Measurements from ENCODE around the gene CDK17. TPM values are rescaled to one million over a fixed set of nuclear protein-coding genes. Genes with fewer than 3 reads are reported as not detected.

The CDK17 gene
- total and polyA plus RNA-seq, 2 of the 8 experiments (the other 6 are each of a cell fraction or from before 2014, with no cell fraction given), result 5.8 to 20.0 TPM

DNA sequence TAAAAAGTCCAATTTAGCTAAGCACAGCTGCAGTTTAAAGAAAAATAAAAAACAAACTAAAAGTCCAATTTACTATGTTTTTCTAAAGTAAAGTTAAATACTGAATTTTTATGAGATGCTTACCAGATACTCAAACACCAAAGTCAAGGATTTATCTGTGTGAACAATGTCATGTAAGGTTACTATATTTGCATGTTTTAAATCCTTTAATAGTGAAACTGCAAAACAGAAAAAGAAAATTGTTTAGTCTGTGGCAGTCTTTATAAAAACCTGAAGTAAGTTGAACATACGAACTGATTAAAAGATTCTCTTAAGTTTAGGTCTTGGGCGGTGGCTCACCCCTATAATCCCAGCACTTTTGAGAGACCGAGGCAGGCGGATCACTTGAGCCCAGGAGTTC is 102.7 kb downstream of the CDK17 start (continued):
- TF ChIP-seq, protein P1, sequence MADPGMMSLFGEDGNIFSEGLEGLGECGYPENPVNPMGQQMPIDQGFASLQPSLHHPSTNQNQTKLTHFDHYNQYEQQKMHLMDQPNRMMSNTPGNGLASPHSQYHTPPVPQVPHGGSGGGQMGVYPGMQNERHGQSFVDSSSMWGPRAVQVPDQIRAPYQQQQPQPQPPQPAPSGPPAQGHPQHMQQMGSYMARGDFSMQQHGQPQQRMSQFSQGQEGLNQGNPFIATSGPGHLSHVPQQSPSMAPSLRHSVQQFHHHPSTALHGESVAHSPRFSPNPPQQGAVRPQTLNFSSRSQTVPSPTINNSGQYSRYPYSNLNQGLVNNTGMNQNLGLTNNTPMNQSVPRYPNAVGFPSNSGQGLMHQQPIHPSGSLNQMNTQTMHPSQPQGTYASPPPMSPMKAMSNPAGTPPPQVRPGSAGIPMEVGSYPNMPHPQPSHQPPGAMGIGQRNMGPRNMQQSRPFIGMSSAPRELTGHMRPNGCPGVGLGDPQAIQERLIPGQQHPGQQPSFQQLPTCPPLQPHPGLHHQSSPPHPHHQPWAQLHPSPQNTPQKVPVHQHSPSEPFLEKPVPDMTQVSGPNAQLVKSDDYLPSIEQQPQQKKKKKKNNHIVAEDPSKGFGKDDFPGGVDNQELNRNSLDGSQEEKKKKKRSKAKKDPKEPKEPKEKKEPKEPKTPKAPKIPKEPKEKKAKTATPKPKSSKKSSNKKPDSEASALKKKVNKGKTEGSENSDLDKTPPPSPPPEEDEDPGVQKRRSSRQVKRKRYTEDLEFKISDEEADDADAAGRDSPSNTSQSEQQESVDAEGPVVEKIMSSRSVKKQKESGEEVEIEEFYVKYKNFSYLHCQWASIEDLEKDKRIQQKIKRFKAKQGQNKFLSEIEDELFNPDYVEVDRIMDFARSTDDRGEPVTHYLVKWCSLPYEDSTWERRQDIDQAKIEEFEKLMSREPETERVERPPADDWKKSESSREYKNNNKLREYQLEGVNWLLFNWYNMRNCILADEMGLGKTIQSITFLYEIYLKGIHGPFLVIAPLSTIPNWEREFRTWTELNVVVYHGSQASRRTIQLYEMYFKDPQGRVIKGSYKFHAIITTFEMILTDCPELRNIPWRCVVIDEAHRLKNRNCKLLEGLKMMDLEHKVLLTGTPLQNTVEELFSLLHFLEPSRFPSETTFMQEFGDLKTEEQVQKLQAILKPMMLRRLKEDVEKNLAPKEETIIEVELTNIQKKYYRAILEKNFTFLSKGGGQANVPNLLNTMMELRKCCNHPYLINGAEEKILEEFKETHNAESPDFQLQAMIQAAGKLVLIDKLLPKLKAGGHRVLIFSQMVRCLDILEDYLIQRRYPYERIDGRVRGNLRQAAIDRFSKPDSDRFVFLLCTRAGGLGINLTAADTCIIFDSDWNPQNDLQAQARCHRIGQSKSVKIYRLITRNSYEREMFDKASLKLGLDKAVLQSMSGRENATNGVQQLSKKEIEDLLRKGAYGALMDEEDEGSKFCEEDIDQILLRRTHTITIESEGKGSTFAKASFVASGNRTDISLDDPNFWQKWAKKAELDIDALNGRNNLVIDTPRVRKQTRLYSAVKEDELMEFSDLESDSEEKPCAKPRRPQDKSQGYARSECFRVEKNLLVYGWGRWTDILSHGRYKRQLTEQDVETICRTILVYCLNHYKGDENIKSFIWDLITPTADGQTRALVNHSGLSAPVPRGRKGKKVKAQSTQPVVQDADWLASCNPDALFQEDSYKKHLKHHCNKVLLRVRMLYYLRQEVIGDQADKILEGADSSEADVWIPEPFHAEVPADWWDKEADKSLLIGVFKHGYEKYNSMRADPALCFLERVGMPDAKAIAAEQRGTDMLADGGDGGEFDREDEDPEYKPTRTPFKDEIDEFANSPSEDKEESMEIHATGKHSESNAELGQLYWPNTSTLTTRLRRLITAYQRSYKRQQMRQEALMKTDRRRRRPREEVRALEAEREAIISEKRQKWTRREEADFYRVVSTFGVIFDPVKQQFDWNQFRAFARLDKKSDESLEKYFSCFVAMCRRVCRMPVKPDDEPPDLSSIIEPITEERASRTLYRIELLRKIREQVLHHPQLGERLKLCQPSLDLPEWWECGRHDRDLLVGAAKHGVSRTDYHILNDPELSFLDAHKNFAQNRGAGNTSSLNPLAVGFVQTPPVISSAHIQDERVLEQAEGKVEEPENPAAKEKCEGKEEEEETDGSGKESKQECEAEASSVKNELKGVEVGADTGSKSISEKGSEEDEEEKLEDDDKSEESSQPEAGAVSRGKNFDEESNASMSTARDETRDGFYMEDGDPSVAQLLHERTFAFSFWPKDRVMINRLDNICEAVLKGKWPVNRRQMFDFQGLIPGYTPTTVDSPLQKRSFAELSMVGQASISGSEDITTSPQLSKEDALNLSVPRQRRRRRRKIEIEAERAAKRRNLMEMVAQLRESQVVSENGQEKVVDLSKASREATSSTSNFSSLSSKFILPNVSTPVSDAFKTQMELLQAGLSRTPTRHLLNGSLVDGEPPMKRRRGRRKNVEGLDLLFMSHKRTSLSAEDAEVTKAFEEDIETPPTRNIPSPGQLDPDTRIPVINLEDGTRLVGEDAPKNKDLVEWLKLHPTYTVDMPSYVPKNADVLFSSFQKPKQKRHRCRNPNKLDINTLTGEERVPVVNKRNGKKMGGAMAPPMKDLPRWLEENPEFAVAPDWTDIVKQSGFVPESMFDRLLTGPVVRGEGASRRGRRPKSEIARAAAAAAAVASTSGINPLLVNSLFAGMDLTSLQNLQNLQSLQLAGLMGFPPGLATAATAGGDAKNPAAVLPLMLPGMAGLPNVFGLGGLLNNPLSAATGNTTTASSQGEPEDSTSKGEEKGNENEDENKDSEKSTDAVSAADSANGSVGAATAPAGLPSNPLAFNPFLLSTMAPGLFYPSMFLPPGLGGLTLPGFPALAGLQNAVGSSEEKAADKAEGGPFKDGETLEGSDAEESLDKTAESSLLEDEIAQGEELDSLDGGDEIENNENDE (IDR thresholded peaks at IDR 0.05; ENCODE audit: insufficient replicate concordance, low read length), result no peak
- no peak for TF ChIP-seq KDM4A (IDR thresholded peaks at IDR 0.05; ENCODE audit: low read depth, low read length, severe bottlenecking)
- no peak for TF ChIP-seq PHF8 (conservative IDR thresholded peaks at IDR 0.05; ENCODE audit: low read depth, low read length)
- TF ChIP-seq, protein P2, sequence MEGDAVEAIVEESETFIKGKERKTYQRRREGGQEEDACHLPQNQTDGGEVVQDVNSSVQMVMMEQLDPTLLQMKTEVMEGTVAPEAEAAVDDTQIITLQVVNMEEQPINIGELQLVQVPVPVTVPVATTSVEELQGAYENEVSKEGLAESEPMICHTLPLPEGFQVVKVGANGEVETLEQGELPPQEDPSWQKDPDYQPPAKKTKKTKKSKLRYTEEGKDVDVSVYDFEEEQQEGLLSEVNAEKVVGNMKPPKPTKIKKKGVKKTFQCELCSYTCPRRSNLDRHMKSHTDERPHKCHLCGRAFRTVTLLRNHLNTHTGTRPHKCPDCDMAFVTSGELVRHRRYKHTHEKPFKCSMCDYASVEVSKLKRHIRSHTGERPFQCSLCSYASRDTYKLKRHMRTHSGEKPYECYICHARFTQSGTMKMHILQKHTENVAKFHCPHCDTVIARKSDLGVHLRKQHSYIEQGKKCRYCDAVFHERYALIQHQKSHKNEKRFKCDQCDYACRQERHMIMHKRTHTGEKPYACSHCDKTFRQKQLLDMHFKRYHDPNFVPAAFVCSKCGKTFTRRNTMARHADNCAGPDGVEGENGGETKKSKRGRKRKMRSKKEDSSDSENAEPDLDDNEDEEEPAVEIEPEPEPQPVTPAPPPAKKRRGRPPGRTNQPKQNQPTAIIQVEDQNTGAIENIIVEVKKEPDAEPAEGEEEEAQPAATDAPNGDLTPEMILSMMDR (IDR thresholded peaks at IDR 0.05; ENCODE audit: control extremely low read depth in 1 of 3, insufficient read depth in 1 of 3, low read depth in 1 of 3, low read length in 3 of 3), result no peak
- TF ChIP-seq HDAC2 (IDR thresholded peaks at IDR 0.05; ENCODE audit: borderline replicate concordance in 1 of 2, low read depth in 2 of 2, low read length in 2 of 2), result no peak
- TF ChIP-seq, protein P3, sequence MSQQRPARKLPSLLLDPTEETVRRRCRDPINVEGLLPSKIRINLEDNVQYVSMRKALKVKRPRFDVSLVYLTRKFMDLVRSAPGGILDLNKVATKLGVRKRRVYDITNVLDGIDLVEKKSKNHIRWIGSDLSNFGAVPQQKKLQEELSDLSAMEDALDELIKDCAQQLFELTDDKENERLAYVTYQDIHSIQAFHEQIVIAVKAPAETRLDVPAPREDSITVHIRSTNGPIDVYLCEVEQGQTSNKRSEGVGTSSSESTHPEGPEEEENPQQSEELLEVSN (IDR thresholded peaks at IDR 0.05), result no peak
- TF ChIP-seq SIRT6 (IDR thresholded peaks at IDR 0.05; ENCODE audit: low read length), result no peak
- TF ChIP-seq SIX5 (IDR thresholded peaks at IDR 0.05; ENCODE audit: low read depth, low read length), result no peak
